ENCODE data around the gene AGBL4.

The AGBL4 gene

GRCh38 chr1:48674641-48675040 lies 1349.1 kb downstream of the AGBL4 start:
- TF ChIP-seq CTCF (IDR thresholded peaks at IDR 0.05), result no peak
- no peak for DNase-seq
- intact Hi-C loops (cut with DNase I; ENCODE audit: low total_unique reads), result loop anchor here (5.0 kb wide), 1 partner anchor 143 kb away; no protein-coding TSS in a partner anchor

GRCh38 chr1:48673332-48674105 lies 1350.2 kb downstream of the AGBL4 start:
- Histone ChIP-seq H3K4me3 (no peak overlapping the region), H3K4me1 (peaks cover 0 to 10% (median 0%) of the 10 kb centered on the region in 4 donors), H3K9me3 (no peaks in the 10 kb centered on the region), H3K27me3 (no peaks in the 10 kb centered on the region), H3K36me3 (no peaks in the 10 kb centered on the region), H3K27ac (no peak overlapping the region)
- intact Hi-C loops (cut with DNase I; ENCODE audit: low total_unique reads), result no loop called here
- TF ChIP-seq CTCF (IDR thresholded peaks at IDR 0.05), result no peak
- no peak for DNase-seq

More at GRCh38 chr1:48674641-48675040, 1349.1 kb downstream of the AGBL4 start:
- no peaks in the 10 kb centered on the region for H3K36me3 ChIP-seq
- no peak overlapping the region for H3K27ac ChIP-seq
- H3K4me3 ChIP-seq, result no peak overlapping the region
- no peaks in the 10 kb centered on the region for H3K9me3 ChIP-seq
- peaks cover 0 to 10% (median 6%) of the 10 kb centered on the region in 4 donors for H3K4me1 ChIP-seq
- no peaks in the 10 kb centered on the region for H3K27me3 ChIP-seq

- H3K27me3 ChIP-seq, result no peaks in the 10 kb centered on the region
- H3K27ac ChIP-seq, result no peak overlapping the region
- no peaks in the 10 kb centered on the region for H3K9me3 ChIP-seq
- no peak for TF ChIP-seq CTCF (IDR thresholded peaks at IDR 0.05)
- intact Hi-C loops (cut with DNase I; ENCODE audit: low total_unique reads), result no loop called here
- no peaks in the 10 kb centered on the region for H3K4me1 ChIP-seq
- no peaks in the 10 kb centered on the region for H3K36me3 ChIP-seq
- no peak overlapping the region for H3K4me3 ChIP-seq
- DNase-seq, result no peak
Observed at GRCh38 chr1:48671578-48671977, 1352.2 kb downstream of the AGBL4 start.

- no peak for TF ChIP-seq CTCF (IDR thresholded peaks at IDR 0.05)
- H3K4me3 ChIP-seq, result no peak overlapping the region
- no peak for DNase-seq
- intact Hi-C loops (cut with DNase I; ENCODE audit: low total_unique reads), result no loop called here
- H3K36me3 ChIP-seq, result no peaks in the 10 kb centered on the region
- no peaks in the 10 kb centered on the region for H3K4me1 ChIP-seq
- H3K27me3 ChIP-seq, result no peaks in the 10 kb centered on the region
- no peaks in the 10 kb centered on the region for H3K9me3 ChIP-seq
- H3K27ac ChIP-seq, result no peak overlapping the region
Observed at GRCh38 chr1:48670234-48671020, 1353.3 kb downstream of the AGBL4 start.

GRCh38 chr1:48668339-48668738 lies 1355.4 kb downstream of the AGBL4 start:
- intact Hi-C loops (cut with DNase I; ENCODE audit: low total_unique reads), result no loop called here
- Histone ChIP-seq H3K27ac (no peak overlapping the region), H3K4me3 (no peak overlapping the region), H3K36me3 (no peaks in the 10 kb centered on the region), H3K9me3 (no peaks in the 10 kb centered on the region), H3K4me1 (no peaks in the 10 kb centered on the region), H3K27me3 (no peaks in the 10 kb centered on the region)
- DNase-seq, result no peak
- TF ChIP-seq CTCF (IDR thresholded peaks at IDR 0.05), result no peak
